GM06990 (cell line): Measurements from ENCODE around the gene DDAH2.

Experiments used
- DNase-seq: peaks from one replicate; pipeline ENCODE4 v3.0.0-alpha.2; 2011; ENCODE audit not compliant: insufficient read length; ENCODE audit errors: extremely low read depth
- H3K27me3 ChIP-seq: replicated peaks from 2 replicates; pipeline ENCODE4 v1.6.0; 2011; ENCODE audit warnings: low read length; ENCODE audit not compliant: control insufficient read depth, insufficient read depth
- H3K36me3 ChIP-seq: 2 replicates; pipeline ENCODE4 v1.5.1; 2011; ENCODE audit warnings: low read length; ENCODE audit not compliant: control insufficient read depth, insufficient read depth
- H3K4me3 ChIP-seq: replicated peaks from 2 replicates; pipeline ENCODE4 v1.5.1; 2011; ENCODE audit warnings: low read depth, mild to moderate bottlenecking, control low read depth, low read length
- TF ChIP-seq, protein P1 (sequence below): IDR thresholded peaks from 2 replicates; pipeline ENCODE4 v1.5.1; 2011; ENCODE audit warnings: low read length, control low read depth, mild to moderate bottlenecking, inconsistent platforms; ENCODE audit not compliant: insufficient read depth, poor library complexity, severe bottlenecking

The DDAH2 gene

DNA sequence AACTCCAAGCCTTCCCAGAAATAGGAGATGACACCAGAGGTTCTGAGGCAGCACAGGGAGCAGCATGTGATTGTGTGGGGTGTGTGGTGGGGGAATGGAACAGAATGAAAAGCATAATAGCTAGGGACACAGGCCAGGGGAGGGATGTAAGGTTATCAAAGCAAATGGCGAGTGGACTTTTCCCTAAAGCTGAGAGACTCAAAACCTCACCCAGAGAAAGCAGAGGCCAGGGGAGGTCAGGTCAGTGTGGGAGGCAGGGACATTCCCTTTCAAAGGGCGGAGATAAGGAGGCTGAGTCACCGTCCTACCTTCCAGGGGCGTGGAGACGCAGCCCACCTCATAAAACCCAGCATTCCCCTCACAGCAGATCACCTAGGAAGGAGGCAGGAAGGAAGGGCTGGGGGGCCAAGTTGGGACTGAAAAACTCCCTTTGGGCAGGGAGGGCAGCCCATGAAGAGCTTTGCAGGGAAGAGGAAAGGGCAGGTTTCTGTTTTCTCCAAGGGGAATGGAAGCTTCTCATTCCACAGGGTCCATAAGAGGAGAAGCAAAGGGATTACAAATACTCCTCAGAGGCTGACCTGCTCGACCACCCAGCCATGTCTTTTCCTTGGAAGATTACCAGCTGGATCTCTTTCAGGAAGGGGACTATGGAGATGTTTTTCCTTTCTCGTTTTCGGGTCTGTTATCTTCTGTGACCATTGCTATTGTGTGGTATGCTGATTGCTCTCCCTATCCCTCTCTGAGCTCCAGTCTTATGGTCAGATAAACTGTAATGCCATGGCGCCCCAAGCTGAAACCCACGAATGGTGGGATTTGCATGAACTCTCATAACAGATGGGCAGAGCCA is 38.6 kb downstream of the DDAH2 start:
- DNase-seq, result no peak
- Histone ChIP-seq H3K4me3 (no peak overlapping the region), H3K36me3 (peaks cover 45% of the 10 kb centered on the region)

DNA sequence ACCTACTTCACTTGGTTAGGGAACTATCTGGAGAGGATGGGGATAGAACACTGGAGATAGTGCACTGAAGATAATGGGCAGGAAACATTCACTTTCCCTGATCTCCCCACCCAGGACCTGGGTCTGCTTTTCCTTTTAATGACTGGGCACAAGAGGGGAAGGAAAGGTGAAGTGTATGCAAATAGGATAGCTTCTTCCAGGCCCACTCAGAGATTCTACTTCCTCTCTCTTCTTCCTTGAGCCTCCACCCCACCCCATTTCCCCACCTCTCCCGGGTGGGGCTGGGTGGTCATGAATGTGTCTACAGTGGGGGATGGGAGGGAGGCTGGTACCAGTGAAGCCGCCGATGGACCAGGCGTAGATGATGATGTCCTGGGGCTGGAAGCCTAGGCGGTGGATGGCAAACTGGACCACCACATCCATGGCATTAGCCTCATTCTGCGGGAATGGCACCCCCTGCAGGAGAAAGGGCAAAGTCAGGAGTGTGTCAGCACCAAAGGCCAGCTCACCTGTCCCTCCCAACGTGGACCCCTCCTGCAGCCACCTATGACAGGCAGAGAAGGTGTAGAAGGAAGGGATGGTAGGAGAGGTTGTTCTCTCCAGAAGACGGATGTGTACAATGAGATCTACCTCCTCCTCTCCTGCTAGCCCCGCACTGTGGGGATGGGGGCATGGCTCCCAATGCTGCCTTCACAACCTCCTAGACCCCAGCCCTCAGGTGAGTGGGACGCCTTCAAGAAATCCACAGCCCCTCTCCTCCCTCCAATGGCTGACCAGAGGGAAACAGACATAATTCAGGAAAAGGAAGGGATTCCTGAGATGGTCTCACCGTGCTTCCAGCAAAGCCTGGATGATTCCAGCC is 39.6 kb downstream of the DDAH2 start:
- DNase-seq, result no peak
- Histone ChIP-seq H3K4me3 (no peak overlapping the region), H3K36me3 (peaks cover 45% of the 10 kb centered on the region), H3K27me3 (no peaks in the 10 kb centered on the region)
- TF ChIP-seq, protein P1, sequence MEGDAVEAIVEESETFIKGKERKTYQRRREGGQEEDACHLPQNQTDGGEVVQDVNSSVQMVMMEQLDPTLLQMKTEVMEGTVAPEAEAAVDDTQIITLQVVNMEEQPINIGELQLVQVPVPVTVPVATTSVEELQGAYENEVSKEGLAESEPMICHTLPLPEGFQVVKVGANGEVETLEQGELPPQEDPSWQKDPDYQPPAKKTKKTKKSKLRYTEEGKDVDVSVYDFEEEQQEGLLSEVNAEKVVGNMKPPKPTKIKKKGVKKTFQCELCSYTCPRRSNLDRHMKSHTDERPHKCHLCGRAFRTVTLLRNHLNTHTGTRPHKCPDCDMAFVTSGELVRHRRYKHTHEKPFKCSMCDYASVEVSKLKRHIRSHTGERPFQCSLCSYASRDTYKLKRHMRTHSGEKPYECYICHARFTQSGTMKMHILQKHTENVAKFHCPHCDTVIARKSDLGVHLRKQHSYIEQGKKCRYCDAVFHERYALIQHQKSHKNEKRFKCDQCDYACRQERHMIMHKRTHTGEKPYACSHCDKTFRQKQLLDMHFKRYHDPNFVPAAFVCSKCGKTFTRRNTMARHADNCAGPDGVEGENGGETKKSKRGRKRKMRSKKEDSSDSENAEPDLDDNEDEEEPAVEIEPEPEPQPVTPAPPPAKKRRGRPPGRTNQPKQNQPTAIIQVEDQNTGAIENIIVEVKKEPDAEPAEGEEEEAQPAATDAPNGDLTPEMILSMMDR, result peak; percentile 56

More for the DNA sequence above, 38.6 kb downstream of the DDAH2 start:
- TF ChIP-seq, protein P1, result no peak
- H3K27me3 ChIP-seq, result no peaks in the 10 kb centered on the region

DNA sequence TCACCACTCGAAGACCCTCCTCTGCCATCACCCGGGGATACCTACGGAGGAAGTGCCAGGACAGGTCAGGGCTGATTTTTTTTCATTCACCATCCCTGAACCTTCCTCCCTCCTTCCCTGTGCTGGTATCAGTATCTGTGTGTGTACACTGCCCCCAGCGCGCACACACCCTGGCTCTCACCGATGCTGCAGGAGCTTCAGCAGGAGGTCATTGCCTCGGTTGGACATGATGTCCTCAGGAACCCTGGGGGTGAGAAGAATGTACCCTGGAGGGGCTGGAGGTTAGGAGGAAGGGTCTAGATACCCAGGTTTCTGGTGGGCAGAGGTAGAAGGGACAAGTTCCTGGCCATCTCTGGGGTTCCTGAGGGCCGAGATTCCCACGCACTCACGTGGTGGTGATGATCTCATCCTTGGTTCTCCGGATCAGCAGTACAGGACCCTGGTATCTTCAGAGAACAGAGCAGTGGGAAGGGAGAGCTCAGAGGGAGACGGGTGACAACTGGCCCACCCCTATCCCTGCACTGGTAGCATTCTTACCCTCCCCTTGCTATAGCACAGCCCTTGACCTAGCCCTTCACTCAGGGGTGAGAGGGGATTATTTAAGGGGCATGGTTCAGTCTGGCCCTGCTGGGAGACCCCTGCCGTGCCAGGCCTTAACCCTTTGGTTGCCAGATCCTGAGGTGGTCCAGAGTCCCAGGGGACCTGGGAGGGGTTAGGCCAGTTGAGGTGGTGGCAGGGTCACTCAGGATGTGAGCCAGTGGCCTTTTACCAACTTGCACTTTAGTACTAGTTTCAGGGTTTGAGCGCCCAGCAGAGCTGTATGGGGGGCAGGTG is 41.0 kb downstream of the DDAH2 start:
- Histone ChIP-seq H3K36me3 (peaks cover 42% of the 10 kb centered on the region), H3K4me3 (no peak overlapping the region), H3K27me3 (no peaks in the 10 kb centered on the region)
- TF ChIP-seq, protein P1, result no peak
- no peak for DNase-seq

DNA sequence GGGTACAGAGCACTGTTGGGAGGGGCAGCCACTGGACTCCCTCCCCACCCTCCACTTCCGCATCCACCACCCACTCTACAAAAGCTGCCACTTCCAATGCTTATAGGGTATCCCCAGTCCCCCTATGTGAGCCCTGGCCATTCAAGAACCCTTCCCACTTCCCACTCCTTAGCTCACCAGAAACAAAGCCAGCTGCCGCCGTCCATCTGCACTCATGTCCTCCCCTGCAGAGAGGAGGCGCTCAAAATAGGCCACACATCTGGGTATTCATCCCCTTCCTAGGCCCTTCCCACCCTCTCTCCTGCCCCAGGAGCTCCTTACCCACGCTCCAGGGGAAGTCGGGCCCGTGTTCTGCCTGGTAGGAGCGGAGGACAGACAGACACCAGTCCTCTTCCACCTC is 41.8 kb downstream of the DDAH2 start:
- TF ChIP-seq, protein P1, result no peak
- no peak for DNase-seq
- H3K36me3 ChIP-seq, result peaks cover 38% of the 10 kb centered on the region

DNA sequence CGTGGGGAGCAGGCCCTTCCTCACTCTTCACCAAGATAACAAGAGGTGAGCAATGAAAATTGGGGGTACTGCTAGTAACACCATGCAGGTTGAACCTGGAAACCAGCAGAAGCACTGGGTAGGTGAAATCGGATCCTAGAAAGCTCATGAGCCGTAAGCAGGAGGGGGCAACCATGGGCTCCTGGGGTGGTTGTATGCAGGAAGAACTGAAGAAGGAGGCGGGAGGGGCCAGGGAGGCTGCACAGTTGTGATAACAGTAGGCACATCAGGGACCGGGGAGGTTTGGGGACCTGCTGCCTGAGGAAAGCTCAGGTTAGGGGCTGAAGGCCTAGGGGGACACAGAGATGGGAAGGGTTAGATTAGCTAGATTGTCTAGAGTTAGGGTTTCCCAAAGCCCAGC is 42.6 kb downstream of the DDAH2 start:
- Histone ChIP-seq H3K4me3 (no peak overlapping the region), H3K27me3 (no peaks in the 10 kb centered on the region), H3K36me3 (peaks cover 34% of the 10 kb centered on the region)
- TF ChIP-seq, protein P1, result no peak
- DNase-seq, result no peak

More for the DNA sequence above, 41.8 kb downstream of the DDAH2 start:
- Histone ChIP-seq H3K4me3 (no peak overlapping the region), H3K27me3 (no peaks in the 10 kb centered on the region)
